Stimulated activated naive CD4-positive, alpha-beta T cell (primary cell): ENCODE data around the gene NAIF1.
A peak's percentile ranks its signal among the peaks of the same experiment; 100 is the strongest.

Source experiments
- DNase-seq, 6 experiments: peaks; one replicate each; lab custom pipeline; 2025; lab: John Stamatoyannopoulos, UW

The NAIF1 gene

DNA sequence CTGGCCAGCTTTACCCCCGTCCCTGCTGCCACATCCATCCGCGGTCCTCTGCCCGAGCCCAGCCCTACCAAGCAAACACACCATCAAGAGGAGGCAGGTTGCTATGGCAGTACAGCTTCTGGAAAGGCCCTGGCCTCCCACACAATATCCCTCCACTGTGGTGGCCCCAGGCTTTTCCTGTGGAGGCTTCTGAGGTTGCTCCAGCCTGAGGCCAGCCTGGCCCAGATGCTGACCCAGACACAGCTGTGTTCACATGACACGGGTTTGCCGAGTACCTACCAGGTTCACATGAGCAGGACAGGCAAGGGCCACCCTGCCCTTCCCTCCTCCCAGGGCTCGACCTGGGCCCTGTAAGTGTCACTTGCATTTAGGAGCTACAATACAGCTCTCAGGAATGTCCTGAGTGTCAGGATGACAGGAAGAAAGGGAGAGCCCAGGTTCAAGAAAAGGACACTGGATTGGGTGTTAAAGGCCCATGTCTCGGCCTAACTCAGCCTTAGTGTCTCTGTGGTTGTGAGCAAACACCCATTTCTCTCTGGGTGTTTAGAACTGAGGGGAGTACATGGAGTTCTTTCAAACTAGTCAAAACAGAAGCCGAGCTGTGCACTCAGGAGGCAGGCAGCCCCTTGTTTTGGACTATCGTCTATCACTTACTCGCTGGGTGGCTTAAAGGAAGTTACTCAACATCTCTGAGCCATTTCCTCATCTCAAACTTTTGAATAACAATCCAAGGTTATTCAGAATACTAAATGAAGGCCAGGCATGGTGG is 40.2 kb downstream of the NAIF1 start:
- DNase-seq: peak; percentile 41 to 72 (median 52)

DNA sequence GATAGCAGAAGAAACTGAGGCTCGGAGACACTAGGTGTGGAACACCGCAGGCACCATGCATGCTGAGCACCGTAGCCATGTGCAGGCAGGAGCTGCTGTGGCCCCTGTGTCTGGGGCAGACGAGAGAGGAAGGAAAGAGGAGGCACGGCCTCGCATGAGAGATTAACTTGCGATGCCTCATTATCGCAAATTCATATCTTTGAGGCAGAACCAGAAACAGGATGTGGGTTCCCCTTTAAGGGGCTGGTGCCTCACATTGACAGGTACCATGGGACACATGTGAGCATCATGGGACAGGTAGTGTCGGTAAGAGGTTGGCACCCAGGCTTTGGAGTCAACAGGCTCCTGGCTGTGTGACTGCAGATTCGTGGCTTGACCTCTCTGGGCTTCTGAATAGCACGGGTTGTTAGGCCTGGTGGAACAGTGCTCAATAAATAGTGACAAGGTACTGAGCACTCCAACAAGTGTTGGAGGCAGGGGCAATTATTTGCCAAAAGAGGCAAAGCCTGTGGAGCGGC is 40.8 kb downstream of the NAIF1 start:
- DNase-seq: peak; percentile 72 to 95 (median 90)

DNA sequence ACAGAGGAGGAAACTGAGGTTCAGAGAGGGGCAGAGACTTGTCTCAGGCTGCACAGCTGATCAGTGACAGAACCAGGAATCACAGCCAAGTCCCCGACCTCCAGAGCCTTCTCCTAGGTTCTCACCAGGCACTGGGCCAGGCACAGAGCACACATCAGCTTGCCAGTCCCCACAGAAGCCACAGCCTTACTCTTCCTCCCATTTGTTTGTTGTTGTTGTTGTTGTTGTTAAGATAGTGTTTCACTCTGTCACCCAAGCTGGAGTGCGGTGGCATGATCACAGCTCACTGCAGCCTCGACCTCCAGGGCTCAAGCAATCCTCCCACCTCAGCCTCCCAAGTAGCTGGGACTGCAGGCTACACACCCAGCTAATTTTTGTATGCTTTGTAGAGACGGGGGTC is 41.4 kb downstream of the NAIF1 start:
- DNase-seq: peak in 3 of 6 experiments; percentile 13 to 44 (median 22)

DNA sequence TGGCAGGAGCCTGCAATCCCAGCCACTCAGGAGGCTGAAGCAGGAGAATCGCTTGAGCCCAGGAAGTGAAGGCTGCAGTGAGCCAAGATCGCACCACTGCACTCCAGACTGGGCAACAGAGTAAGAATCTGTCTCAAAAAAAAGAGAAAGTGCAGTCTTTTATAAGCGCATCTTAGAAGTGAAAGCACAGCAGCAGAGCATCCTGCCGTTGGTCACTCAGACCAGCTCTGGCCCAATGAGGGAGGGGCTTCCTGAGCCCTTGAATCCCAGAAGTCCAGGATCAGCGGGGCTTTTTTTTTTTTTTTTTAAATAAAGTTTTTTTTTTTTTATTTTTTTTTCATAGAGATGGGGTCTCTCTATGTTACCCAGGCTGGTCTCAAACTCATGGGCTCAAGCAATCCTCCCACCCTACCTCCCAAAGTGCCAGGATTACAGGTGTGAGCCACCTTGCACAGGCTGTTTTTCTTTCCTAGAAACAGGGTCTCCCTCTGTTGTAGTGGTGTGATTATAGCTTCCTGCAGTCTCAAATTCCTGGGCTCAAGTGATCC is 42.3 kb downstream of the NAIF1 start:
- DNase-seq: peak in 2 of 6 experiments; percentile 19 to 38

DNA sequence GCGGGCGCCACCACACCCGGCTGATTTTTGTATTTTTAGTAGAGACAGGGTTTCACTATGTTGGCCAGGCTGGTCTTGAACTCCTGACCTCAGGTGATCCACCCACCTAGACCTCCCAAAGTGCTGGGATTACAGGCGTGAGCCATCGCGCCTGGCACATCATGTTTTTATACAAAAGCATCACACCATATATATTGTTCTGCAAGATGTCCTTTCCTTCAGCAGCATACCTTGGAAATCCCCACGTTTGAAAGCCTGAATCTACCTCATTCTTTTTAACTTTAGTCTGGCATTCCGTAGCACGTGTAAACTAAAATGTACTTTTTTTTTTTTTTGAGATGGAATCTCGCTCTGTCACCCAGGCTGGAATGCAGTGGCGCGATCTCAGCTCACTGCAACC is 43.4 kb downstream of the NAIF1 start:
- DNase-seq: peak; percentile 20 to 46 (median 31)

DNA sequence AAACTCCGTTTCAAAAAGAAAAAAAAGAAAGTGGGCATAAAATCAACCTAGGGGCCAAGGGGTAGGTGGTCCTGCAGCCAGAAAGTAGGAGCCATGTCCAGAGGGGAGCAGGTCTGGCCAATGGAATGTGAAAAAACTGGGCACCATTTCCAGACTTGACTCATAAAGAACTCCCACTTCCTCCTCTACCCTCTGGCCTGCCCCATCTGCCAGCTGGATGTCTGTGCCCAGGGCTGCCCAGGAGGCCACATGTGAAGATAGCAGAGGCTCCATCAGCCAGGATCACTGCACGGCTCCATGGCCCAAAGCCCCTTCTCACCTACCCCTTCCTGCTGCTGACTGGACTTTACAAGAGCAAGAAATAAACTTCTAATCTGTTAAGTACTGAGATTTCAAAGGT is 44.2 kb downstream of the NAIF1 start:
- DNase-seq: no peak

DNA sequence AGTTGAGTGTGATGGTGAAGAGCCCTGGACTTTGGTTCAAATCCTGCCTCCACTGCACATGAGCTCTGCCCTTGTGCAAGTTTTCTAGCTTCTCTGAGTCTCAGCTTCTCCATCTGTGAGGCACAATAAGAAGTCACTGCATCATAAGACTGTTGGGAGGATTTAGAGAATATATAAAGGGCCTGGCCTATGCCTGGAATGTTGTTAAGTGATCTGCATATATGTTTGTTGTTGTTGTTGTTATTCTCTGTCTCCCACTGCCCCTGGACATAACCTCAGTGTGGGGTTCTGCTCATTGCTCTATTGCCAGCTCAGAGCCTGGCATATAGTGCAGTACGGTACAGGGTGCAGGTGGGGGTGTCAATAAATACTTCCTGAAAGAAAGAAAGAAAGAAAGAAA is 46.0 kb downstream of the NAIF1 start:
- DNase-seq: no peak

DNA sequence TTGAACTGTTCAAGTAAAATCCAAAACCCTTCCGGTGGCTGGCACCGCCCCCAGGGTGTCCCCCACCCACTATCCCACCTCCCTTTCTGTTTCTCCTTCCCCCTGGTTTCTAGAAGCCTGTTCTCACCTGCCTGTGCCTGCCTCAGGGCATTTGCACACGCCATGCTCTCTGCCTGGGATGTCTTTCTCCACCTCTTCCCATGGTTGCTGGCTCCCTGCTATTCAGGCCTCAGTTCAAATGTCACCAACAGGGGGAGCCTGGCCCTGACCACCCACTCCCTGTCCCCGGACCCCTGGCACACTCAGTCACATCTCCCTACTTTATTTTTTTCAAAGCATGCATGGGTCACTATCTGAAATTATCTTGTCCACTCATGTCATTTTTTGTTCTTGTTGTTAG is 46.4 kb downstream of the NAIF1 start:
- no peak for DNase-seq

DNA sequence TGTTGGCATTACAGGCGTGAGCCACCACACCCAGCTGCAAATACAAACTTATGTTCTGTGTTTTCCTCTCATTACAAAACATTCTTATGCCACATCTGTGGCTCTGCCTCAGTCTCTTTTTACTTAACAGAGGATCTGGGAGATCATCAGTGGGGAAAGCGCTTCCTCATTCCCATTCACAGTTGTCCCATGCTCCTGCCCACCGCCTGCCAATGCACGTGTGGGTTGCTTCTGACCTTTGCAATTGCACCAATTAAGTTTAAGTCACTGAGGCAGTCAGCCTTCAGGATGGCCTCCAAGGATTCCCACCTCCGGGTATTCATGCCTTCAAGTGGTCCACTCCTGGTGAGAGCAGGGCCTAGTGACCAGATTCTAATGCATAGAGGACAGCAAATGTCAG is 51.4 kb downstream of the NAIF1 start:
- no peak for DNase-seq
